GM04503 (cell line): ENCODE results near the gene TEX22.
"Not testable (repeated sequence)": the region's sequence is repeated elsewhere in the genome, so short reads cannot be mapped to it uniquely, and the experiment has no call there.

Experiments used
- DNase-seq: peaks from one replicate; pipeline ENCODE4 v3.0.0-alpha.2; 2012; ENCODE audit warnings: low read depth

TEX22 gene, protein sequence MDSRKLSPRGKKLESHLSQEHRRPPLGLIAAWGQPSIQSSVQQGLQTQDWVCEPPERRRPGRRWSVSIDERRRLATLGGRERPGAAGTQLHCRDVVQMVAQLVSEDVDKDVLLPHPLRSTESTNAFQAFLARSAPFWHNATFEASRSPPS

DNA sequence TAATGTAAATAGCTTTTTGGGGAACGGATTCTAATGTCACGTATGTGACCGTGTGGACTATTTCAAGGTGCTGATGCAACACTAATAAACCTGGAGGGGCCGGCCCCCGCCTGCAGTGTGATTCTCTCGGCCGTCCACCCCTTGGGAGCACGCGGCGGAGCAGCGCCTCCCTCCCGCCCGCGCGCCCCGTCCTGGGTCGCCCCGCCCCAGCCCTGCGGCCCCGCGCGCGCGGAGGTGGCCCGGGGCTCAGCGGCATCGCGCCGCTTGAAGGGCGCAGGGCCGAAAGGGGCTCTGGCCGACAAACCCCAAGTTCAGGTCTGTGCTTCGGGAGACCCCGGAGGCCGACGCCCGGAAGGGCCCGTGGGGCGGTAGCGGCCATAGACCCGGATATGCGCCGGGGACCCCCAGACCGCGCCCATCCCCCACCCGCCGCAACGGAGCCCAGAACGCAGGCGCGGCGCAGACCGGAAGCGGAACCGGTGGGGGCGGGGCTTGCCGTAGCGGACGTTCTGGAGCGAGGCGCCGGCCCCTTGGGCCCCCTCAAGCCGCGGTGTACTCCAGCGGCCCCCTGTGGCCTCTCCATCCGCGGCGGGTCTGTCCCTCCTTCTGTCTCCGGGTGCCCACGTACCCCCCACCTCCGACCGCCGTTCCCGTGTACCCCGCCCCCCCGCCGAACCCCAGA lies at the start of gene TEX22:
Gene TEX22 (plus strand): TSS at position 495 of the 682 bp plus-strand sequence. CDS start 803 bp downstream, outside the sequence.
- DNase-seq = no peak

DNA sequence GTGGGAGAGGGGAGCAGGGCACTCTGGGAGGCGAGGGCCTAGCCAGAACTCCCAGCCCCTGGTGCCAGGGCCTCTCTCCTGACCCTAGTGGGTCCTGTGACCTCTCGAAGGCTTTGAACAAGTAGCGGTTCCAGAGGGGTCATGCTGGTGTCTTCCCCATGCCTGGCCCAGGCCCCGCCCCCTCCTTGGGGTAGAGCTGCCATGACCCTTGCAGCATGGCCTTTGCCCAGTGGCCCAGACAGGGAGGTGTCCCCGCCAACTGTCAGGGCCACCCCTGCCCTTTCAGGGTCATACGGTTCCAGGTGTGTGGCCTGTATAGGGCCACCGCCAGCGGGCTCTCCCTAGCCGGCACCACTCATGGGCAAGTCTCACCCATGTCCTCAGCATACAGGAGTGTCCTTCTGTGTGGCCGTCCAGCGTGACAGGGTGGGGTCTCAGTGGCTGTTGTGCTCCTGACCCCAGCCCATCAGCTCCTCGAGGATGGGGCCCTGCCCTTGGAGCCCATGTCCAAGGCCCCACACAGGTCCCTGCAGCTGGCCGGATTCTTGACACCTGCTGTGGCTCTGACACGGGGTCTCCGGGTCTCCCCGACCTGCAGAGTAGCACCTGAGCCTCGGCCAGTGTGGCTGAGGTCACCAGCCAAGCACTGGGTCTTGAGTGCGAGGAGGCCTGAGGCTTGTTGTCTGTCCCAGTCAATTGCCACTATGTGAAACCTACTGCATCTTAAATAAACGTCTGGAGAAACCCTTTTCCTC lies 49.2 kb upstream of the TEX22 start:
- no peak for DNase-seq

DNA sequence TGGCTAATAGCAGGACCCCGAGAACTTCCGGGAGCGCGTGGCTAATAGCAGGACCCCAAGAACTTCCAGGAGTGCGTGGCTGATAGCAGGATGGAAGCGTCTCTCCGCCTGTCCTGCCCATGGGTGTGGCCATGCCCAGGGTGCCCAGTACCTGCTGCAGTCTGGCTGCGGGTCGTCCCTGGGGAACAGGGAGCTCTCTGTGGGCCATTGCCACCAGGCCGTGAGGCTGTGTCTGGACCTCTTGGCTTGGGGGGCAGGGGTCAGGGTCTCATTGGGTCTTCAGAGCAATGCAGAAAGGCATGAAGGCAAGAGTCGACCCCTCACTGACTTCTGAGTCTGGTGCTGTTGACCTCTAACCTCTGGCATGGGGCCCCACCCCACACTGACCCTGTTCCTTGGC lies 48.3 kb upstream of the TEX22 start:
- no peak for DNase-seq

DNA sequence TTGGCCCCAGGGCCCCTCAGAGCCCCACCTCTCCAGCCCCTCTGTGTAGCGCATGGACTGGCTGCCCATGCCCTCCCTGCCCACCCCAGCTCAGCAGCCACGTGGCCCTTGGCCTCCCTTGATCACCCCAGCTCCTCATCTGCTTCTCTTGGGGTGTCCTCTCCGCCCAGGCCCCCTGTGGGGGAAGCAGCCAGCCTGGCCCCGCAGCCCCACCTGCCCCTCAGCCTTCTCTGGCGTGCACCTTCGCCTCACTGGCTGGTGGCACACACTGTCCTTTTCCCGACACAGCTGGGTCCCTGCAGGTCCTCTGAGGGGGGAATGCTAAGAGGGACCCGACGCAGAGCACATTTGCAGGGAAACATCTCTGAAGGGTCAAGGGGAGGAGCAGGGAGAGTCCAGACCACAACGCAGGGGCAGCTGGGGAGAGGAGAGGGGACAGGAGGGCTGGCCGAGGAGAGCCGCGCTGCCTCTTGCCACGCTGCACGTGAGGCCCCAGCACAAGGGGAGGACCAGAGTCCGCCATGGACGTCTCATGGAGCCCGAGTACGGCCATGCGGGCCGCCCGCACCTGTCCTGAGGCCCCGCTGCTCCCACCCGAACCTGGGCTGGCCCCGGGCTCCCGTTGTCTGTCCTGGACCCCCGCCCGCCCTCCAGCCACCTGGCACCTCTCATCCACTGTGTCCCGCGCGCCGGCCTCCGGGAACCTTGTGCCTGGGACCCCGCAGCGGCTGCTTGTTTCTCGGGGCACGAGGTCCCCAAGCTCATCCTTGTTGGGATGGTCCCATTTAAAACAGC lies 47.7 kb upstream of the TEX22 start:
- no peak for DNase-seq

DNA sequence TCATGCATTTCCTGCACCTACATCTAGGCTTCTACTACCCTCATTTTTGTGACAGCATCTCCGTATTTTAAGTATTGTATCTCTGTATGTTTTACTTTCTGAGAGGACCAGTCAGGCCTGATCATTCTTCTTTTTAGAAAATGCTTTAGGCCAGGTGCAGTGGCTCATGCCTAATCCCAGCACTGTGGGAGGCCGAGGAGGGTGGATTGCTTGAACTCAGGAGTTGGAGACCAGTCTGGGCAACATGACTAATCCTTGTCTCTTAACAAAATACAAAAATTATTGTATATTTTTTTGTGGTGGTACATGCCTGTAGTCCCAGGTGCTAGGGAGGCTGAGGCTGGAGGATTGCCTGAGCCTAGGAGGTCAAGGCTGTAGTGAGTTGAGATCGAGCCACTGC lies 46.9 kb upstream of the TEX22 start:
- no peak for DNase-seq

DNA sequence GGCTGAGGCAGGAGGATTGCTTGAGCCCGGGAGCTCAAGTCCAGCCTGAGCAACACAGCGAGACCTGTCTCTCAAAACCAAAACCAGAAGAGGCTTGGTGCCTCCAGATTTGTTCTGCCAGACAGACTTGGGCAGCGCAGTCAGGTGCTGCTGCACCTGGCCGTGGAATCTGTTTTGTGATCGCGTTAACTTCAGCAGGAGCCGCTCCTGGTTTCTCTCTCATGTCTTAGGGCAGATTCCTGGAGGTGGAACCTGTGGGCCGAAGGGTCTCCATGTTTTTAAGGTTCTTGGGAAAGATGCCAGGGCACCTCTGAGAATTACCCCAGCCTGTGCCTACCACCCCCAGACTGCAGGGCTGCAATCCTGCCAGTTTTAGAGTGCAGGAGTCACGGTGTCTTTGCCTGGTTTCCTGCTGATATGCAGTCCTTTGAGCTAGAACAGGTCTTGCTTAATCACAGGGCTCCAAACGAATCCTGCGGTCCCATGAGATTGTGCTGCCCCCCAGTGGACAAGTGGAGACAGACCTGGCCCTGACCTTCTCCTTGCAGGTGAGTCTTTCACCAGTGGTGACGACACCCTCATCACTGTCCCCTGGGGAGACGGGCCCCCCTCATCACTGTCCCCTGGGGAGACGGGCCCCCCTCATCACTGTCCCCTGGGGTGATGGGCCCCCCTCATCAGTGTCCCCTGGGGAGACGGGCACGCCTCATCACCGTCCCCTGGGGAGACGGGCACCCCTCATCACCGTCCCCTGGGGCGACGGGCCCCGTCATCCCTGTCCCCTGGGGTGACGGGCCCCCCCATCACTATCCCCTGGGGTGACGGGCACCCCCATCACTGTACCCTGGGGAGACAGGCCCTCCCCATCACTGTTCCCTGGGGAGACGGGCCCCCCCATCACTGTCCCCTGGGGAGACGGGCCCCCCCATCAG lies 46.2 kb upstream of the TEX22 start:
- DNase-seq = peak; percentile 39

DNA sequence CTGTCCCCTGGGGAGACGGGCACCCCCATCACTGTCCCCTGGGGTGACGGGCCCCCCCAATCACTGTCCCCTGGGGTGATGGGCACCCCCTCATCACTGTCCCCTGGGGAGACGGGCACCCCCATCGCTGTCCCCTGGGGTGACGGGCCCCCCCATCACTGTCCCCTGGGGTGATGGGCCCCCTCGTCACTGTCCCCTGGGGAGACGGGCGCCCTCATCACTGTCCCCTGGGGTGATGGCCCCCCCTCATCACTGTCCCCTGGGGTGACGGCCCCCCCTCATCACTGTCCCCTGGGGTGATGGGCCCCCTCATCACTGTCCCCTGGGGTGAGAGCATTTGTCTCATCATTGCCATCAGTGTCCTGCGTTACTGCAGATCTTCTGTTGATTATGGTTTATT lies 45.2 kb upstream of the TEX22 start:
- DNase-seq = no peak

DNA sequence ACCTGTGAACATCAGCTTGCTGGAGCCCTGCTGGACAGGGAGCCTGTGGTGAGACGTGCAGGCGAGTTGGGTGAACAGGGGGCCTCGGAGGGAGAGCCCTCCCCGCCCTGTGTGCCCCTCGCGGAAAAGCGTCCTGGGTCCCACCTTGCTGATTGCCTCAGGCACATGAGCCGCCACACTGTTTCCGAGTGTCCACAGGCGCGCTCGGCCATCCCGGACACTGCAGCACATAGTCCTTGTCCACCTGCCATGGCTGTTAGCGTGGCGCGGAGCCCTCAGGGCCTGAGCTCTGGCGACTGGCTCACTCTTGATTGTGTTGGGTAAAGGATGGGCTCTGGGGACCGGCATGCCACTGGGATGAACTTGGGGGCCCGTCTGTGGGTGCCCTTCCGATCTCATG lies 43.8 kb upstream of the TEX22 start:
- no peak for DNase-seq

DNA sequence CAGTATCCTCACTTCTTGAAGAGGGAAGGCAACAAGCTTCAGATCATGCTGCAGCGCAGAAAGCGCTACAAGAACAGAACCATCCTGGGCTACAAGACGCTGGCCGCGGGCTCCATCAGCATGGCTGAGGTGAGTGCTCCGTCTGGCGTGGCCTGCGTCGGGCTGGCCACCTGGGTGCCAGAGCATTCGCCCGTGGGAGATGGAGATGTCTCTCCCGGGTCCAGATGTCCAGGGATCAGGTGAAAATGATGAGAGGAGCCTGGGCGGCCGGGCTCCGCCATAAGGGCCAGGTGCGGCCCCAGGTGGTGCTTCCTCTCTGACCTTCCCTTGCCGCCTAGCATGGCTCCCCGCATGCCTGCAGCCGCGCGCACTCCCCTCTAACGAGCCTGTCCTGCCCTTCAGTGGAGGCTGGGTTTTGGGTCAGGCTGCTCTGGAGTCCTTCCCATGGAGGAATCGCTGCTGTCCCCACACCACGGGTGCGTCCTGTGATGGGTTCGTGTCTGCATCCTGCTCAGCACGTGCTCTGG lies 43.2 kb upstream of the TEX22 start:
- DNase-seq = no peak

DNA sequence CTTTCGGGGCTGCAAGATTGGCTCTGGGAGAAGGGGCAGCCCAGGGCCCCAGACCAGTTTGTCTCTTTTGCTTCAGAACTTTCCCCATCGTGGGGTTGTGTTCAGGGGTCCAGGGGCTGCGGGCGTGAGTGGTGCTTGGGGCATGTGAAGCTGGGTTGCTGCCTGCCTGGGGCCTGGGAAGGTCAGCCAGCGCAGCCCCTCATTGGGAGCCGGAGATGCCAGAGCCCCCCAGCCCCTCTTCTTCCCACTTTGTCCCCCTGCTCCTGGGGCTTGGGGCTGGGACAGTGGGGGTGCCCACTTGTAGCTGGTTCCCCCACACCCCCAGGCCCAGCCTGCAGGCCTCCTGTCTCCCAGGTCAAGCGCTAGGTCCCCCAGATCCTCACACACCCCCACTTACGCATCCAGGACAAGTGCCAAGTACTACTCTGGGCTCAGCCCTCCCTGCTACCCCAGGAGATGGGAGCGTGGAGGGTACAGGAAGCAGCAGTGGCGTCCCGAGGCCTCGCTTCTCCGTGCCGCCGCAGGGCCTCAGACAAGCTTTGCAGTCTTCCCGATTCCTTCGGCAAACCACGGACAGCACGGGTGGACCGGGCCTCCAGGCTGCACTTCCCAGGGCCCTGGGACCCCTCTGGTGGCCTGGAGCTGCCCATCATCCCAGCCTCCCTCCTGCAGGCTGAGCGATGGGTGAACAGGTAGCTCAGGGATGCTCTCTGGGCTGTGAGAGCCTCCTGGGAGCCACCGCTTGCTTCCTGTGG lies 42.3 kb upstream of the TEX22 start:
- no peak for DNase-seq

DNA sequence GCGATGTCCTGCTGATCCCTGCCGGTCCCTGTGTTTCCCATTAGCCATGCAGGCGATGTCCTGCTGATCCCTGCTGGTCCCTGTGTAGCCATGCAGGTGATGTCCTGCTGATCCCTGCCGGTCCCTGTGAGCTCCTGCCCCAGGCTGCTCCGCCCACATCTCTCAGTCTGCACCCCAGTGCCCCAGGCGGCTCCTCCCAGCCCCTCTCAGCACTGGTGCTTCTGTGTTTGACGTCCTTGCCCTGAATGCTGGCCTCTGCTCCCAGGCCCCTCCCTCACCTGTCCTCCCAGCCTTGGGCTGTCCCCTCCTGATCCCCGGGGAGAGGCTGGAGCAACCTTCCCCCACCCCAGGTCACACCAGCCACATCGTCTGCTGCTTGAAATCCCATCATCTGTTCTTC lies 41.4 kb upstream of the TEX22 start:
- no peak for DNase-seq

DNA sequence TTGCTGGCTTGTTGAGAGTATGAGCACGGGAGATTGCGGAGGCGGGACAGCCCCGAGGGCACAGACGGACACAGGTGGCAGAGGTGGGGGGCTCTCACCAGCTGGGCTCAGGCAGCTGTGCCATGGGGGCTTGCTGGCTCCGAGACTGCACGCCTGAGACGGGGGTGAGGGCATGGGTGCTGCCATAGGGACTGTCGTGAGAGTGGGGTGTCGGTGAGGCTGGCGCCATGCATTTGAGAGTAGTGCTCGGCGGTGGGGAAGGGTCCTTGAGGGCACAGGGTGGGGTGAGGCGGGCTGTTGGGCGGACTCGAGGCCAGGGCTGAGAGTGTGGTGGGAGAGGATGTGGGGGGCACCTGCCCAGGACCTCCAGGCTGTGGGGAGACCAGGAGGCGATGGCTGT lies 40.7 kb upstream of the TEX22 start:
- no peak for DNase-seq

DNA sequence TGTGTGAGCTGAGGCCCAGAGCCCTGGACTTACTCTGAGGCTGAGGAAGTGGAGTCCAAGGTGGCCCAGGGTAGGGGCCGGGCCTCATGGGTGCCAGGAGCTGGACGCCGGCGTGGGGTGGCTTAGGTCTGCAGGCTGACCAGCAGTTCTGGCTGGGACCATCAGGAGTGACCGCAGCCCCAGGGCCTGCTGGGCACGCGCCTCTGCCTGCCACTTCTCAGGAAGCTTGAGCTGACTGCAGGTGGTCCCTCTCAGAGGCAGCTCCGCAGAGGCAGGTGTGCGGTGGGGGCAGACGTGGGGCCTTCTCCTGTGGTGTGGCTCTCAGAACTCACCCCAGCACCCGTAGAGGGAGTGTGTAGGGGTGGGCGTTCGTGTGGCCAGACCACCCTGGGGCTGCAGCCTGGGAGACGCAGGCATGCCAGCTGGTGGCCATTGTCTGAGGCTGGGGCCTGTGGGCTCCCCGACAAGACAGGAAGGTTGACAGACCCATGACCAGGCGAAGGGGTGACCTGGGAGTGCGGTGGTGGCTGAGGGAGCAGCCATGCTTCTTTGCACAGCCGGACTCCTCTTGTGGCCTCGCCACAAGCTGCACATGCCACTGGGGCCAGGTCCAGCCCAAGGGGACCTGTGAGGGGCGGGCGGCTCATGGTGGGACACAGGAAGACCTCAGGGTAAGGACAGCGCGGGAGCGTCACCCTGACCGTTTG lies 40.0 kb upstream of the TEX22 start:
- DNase-seq = no peak

DNA sequence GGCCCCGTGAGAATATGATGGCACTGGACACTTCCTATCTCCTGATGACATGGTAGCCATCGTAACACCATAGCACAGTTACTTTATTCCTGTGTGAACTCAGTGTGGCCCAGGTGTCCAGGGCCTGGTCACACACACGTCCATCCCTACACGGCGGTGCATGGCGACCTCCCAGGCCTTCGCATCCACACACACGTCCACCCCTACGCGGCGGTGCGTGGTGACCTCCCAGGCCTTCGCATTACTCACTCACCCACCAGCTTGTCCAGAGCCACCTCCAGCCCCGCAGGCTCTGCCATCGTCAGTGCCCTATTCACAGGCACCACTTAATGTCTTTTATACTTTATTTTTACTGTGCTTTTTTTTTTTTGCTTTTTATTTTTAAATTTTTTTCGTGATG lies 39.4 kb upstream of the TEX22 start:
- DNase-seq = no peak

DNA sequence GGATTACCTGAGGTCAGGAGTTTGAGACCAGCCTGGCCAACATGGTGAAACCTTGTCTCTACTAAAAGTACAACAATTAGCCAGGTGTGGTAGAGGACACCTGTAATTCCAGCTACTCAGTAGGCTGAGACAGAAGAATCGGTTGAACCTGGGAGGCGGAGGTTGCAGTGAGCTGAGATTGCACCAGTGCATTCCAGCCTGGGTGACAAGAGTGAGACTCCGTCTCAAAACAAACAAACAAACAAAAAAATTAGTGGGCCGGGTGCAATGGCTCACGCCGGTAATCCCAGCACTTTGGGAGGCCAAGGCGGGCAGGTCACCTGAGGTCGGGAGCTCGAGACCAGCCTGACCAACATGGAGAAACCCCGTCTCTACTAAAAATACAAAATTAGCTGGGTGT lies 36.9 kb upstream of the TEX22 start:
- not testable (repeated sequence) for DNase-seq

DNA sequence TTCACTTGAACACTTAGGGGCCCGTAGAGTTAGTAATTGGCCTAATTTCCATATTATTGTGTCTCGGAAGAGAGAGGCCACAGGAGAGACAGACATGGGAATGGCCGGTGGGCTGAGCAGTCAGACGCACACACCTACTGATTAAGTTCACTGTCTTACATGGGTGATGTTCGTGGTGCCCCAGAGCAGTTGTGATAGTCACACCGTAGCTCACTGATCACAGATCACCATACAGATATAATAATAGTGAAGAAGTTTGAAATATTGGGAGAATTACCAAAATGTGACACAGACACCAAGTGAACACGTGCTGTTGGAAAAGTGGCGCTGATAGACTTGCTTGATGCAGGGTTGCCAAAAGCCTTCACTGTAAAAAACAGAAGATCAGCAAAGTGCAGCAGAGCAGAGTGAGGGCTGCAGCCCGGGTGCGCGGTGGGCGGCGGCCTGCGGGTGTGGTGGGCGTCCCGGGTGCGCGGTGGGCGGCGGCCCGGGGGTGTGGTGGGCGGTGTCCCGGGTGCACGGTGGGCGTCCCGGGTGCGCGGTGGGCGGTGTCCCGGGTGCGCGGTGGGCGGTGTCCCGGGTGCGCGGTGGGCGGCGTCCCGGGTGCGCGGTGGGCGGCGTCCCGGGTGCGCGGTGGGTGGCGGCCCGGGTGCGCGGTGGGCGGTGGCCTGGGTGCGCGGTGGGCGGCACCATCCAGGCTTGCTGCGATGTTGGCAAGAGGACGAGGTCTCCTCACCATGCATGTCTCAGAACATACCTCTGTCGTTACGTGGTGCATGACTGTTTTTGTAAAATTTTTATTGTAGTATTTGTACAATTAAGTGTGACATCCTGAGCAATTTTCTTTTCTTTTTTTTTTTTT lies 34.3 kb upstream of the TEX22 start:
- DNase-seq = peak; percentile 19

DNA sequence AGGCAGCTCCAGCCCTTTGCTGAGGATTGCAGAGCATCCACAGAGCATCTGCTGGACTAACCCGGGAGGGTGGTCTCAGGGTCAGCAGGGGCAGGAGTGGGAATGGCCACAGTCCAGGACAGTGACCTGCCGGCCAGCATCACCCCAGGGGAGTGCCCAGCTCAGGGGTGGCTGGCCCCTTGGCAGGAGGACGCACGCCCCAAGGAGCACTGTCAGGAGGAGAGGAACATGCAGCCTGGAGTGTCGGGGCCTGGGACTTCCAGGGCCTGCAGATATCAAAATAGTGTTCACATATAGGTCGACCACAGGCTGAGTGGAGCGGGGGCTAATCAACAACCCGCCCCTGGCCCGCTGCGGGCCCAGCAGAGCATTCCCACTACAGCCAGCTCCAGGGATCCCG lies 33.2 kb upstream of the TEX22 start:
- DNase-seq = no peak

DNA sequence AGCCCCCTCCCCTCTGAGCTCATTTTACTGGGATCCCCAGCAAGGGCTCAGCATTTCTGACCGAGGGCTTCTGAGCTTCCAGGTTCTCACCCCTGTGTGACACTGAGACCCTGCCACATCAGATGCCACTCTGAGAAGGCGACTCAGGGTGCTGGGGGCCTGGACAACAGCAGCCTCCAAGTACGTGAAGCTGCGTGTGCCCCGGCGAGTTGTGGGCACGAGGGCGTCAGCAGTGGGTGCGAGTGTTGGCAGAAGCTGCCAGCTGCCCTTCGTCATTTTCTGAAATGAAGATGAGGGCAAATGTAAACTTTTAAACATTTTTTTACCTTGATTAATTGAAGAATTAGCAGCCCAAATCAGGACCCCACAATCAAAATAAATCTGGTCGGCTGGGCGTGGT lies 32.7 kb upstream of the TEX22 start:
- DNase-seq = no peak
